Astrocyte of the hippocampus (primary cell): ENCODE results near the gene KAZN.

ENCODE experiments used
- DNase-seq: peaks from one replicate; pipeline ENCODE4 v3.0.0; 2011; ENCODE audit warnings: low read depth, low spot score

KAZN gene

GRCh38 chr1:14912839-14913481 lies 314.5 kb downstream of the KAZN start:
- no peak for DNase-seq

GRCh38 chr1:14913482-14914177 lies 315.1 kb downstream of the KAZN start:
- DNase-seq = no peak

GRCh38 chr1:14914351-14914988 lies 316.0 kb downstream of the KAZN start:
- DNase-seq = no peak

GRCh38 chr1:14915356-14916054 lies 317.0 kb downstream of the KAZN start:
- DNase-seq = peak; percentile 64

GRCh38 chr1:14919289-14919688 lies 320.8 kb downstream of the KAZN start:
- no peak for DNase-seq

GRCh38 chr1:14919751-14920150 lies 321.3 kb downstream of the KAZN start:
- DNase-seq = no peak

- no peak for DNase-seq
Observed at GRCh38 chr1:14921057-14921456, 322.6 kb downstream of the KAZN start.

- no peak for DNase-seq
Observed at GRCh38 chr1:14922942-14923726, 324.6 kb downstream of the KAZN start.

- DNase-seq = peak; percentile 85
Observed at GRCh38 chr1:14923727-14924452, 325.4 kb downstream of the KAZN start.

GRCh38 chr1:14924455-14925331 lies 326.2 kb downstream of the KAZN start:
- peak; percentile 81 for DNase-seq

- DNase-seq = no peak
Observed at GRCh38 chr1:14925336-14926136, 327.1 kb downstream of the KAZN start.

GRCh38 chr1:14926229-14926628 lies 327.7 kb downstream of the KAZN start:
- DNase-seq = no peak

- no peak for DNase-seq
Observed at GRCh38 chr1:14926818-14927575, 328.5 kb downstream of the KAZN start.

- no peak for DNase-seq
Observed at GRCh38 chr1:14928412-14928811, 329.9 kb downstream of the KAZN start.

- no peak for DNase-seq
Observed at GRCh38 chr1:14928886-14929546, 330.5 kb downstream of the KAZN start.

GRCh38 chr1:14929547-14930246 lies 331.2 kb downstream of the KAZN start:
- DNase-seq = peak; percentile 85
